HepG2 (cell line): ENCODE data around the gene MAN2C1. TPM values are rescaled to one million over a fixed set of nuclear protein-coding genes. Genes with fewer than 3 reads are reported as not detected.

Source experiments
- ARID5B ChIP-seq: IDR thresholded peaks from 2 replicates; pipeline ENCODE4 v1.4.0; 2020; ENCODE audit warnings: mild to moderate bottlenecking, missing genetic modification reagents
- CBX2 ChIP-seq, 2 experiments: fragments of 200-600 bp in 1 of 2; sonication (generic); formaldehyde crosslinking in 1 of 2; IDR thresholded peaks; 2 replicates each; pipeline versions ENCODE4 v1.7.0 to v1.8.1; 2018 to 2022; ENCODE audit warnings: low read depth in 2 of 2, low read length in 1 of 2, mild to moderate bottlenecking in 1 of 2, missing genetic modification reagents in 1 of 2
- CREB3 ChIP-seq: sonication (generic); formaldehyde crosslinking; IDR thresholded peaks from 2 replicates; pipeline ENCODE4 v1.5.0; 2020; ENCODE audit warnings: missing genetic modification reagents
- FOXO1 ChIP-seq: sonication (generic); formaldehyde crosslinking; IDR thresholded peaks from 2 replicates; pipeline ENCODE4 v1.4.0; 2020; ENCODE audit warnings: missing genetic modification reagents
- GLMP ChIP-seq: sonication (generic); formaldehyde crosslinking; IDR thresholded peaks from 2 replicates; pipeline ENCODE4 v1.9.0; 2021; ENCODE audit warnings: missing genetic modification reagents, mild to moderate bottlenecking, borderline replicate concordance
- HES4 ChIP-seq: sonication (generic); formaldehyde crosslinking; IDR thresholded peaks from 2 replicates; pipeline ENCODE4 v1.9.0; 2021; ENCODE audit warnings: mild to moderate bottlenecking, missing genetic modification reagents, borderline replicate concordance
- HOXA5 ChIP-seq: sonication (generic); formaldehyde crosslinking; IDR thresholded peaks from 2 replicates; pipeline ENCODE4 v1.4.0; 2020; ENCODE audit warnings: missing genetic modification reagents
- IRF9 ChIP-seq: sonication (generic); formaldehyde crosslinking; IDR thresholded peaks from 2 replicates; pipeline ENCODE4 v1.8.0; 2022; ENCODE audit warnings: missing genetic modification reagents, mild to moderate bottlenecking, borderline replicate concordance
- JUND ChIP-seq: sonication (generic); formaldehyde crosslinking; IDR thresholded peaks from 2 replicates; pipeline ENCODE4 v1.8.0; 2022; ENCODE audit warnings: mild to moderate bottlenecking, missing genetic modification reagents
- MAX ChIP-seq: IDR thresholded peaks from 2 replicates; pipeline ENCODE4 v1.6.1; 2012; ENCODE audit warnings: inconsistent platforms
- MAZ ChIP-seq, 2 experiments: sonication (generic) in 1 of 2; formaldehyde crosslinking in 1 of 2; IDR thresholded peaks; 2 replicates each; pipeline versions ENCODE4 v1.5.0 to v1.6.1; 2012 to 2020; ENCODE audit warnings: low read depth in 2 of 2, mild to moderate bottlenecking in 2 of 2, borderline replicate concordance in 1 of 2, improper control_type of control experiment in 1 of 2, low read length in 1 of 2, missing genetic modification reagents in 1 of 2, moderate library complexity in 1 of 2
- NFKB2 ChIP-seq: sonication (generic); formaldehyde crosslinking; IDR thresholded peaks from 2 replicates; pipeline ENCODE4 v1.4.0; 2020; ENCODE audit warnings: missing genetic modification reagents, borderline replicate concordance
- THAP9 ChIP-seq: sonication (generic); formaldehyde crosslinking; IDR thresholded peaks from 2 replicates; pipeline ENCODE4; 2020; ENCODE audit warnings: missing genetic modification reagents, mild to moderate bottlenecking, borderline replicate concordance
- ZNF17 ChIP-seq: sonication (generic); formaldehyde crosslinking; IDR thresholded peaks from 2 replicates; pipeline ENCODE4 v1.5.0; 2020; ENCODE audit warnings: mild to moderate bottlenecking, missing genetic modification reagents
- ZNF256 ChIP-seq: sonication (generic); formaldehyde crosslinking; conservative IDR thresholded peaks from 2 replicates; pipeline ENCODE4 v1.4.0; 2020; ENCODE audit warnings: missing genetic modification reagents
- ZNF432 ChIP-seq: sonication (generic); formaldehyde crosslinking; IDR thresholded peaks from 2 replicates; pipeline ENCODE4 v1.5.0; 2020; ENCODE audit warnings: missing genetic modification reagents, mild to moderate bottlenecking, borderline replicate concordance
- ZNF556 ChIP-seq: sonication (generic); formaldehyde crosslinking; IDR thresholded peaks from 2 replicates; pipeline ENCODE4 v1.4.0; 2020; ENCODE audit warnings: mild to moderate bottlenecking, missing genetic modification reagents, borderline replicate concordance
- ZNF879 ChIP-seq: sonication (generic); formaldehyde crosslinking; IDR thresholded peaks from 2 replicates; pipeline ENCODE4 v1.8.1; 2023; ENCODE audit warnings: missing genetic modification reagents
- polyA plus RNA-seq, 8 experiments: library from polyadenylated mRNA; depleted of rRNA in 3 of 8; stranded (reverse) in 7 of 8; unstranded in 1 of 8; fragments of >200 nt; fragmentation: Illumina TruSeq in 4 of 8; extraction: Trizol in 4 of 8; gene quantifications; 2 replicates each; pipeline versions ENCODE4 v1.2.1 to v1.2.3, GENCODE V29; 2011 to 2016; ENCODE audit warnings: low read depth in 4 of 8, missing spikeins in 1 of 8, mixed read lengths in 1 of 8; ENCODE audit not compliant: insufficient read depth in 1 of 8
- total RNA-seq, 5 experiments: library from RNA; depleted of rRNA; stranded (reverse); fragments of >200 nt; fragmentation: Illumina TruSeq; extraction: Trizol; gene quantifications; 2 replicates each; pipeline ENCODE4 v1.2.3, GENCODE V29; 2016; ENCODE audit warnings: low read depth in 1 of 5

The MAN2C1 gene
- total and polyA plus RNA-seq, 2 of the 13 experiments (the other 11 are each of a cell fraction or from before 2014, with no cell fraction given) = 62.6 to 71.0 TPM

GRCh38 chr15:75307778-75308390 is 60.5 kb downstream of the MAN2C1 start (continued):
- TF ChIP-seq JUND (CRISPR knock-in tag) (no peak), HES4 (CRISPR knock-in tag) (no peak), THAP9 (no peak), ZNF432 (CRISPR knock-in tag) (no peak), MAX (no peak), ARID5B (CRISPR knock-in tag) (peak; percentile 33; the same call in 1 of the 2 replicates), ZNF879 (no peak), HOXA5 (CRISPR knock-in tag) (peak; percentile 22; the same call in 1 of the 2 replicates), FOXO1 (CRISPR knock-in tag) (no peak; the same call in 1 of the 2 replicates), MAZ (IDR thresholded peaks at IDR 0.05; ENCODE audit: borderline replicate concordance, low read depth, low read length) (no peak), MAZ (CRISPR knock-in tag; IDR thresholded peaks at IDR 0.05; ENCODE audit: low read depth) (no peak), ZNF556 (CRISPR knock-in tag) (0 out of 2 replicates have a peak, but pooled peaks have one; percentile 27), CREB3 (CRISPR knock-in tag) (0 out of 2 replicates have a peak, but pooled peaks have one; percentile 42), IRF9 (CRISPR knock-in tag) (no peak), ZNF256 (no peak), GLMP (no peak), CBX2 (IDR thresholded peaks at IDR 0.05; ENCODE audit: low read depth, low read length) (no peak), CBX2 (CRISPR knock-in tag; IDR thresholded peaks at IDR 0.05; ENCODE audit: low read depth) (no peak), ZNF17 (no peak), NFKB2 (CRISPR knock-in tag) (peak; percentile 28; the same call in 1 of the 2 replicates)
